ENCODE results near the gene CES2.
"Not testable (repeated sequence)": the region's sequence is repeated elsewhere in the genome, so short reads cannot be mapped to it uniquely, and the experiment has no call there.

Gene CES2

GRCh38 chr16:66939366-66939765 is 4.0 kb downstream of the CES2 start:
- Mint-ChIP-seq H3K4me1 (peaks cover 15% of the 10 kb centered on the region), H3K4me3 (no peak overlapping the region), H3K27me3 (ENCODE audit: low read depth) (no peaks in the 10 kb centered on the region), H3K9me3 (no peaks in the 10 kb centered on the region), H3K36me3 (ENCODE audit: low read depth) (peaks cover 37% of the 10 kb centered on the region), H3K27ac (no peak overlapping the region)
- TF ChIP-seq, protein P1, sequence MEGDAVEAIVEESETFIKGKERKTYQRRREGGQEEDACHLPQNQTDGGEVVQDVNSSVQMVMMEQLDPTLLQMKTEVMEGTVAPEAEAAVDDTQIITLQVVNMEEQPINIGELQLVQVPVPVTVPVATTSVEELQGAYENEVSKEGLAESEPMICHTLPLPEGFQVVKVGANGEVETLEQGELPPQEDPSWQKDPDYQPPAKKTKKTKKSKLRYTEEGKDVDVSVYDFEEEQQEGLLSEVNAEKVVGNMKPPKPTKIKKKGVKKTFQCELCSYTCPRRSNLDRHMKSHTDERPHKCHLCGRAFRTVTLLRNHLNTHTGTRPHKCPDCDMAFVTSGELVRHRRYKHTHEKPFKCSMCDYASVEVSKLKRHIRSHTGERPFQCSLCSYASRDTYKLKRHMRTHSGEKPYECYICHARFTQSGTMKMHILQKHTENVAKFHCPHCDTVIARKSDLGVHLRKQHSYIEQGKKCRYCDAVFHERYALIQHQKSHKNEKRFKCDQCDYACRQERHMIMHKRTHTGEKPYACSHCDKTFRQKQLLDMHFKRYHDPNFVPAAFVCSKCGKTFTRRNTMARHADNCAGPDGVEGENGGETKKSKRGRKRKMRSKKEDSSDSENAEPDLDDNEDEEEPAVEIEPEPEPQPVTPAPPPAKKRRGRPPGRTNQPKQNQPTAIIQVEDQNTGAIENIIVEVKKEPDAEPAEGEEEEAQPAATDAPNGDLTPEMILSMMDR (IDR thresholded peaks at IDR 0.05; ENCODE audit: unreplicated experiment in 3 of 3) = no peak

DNA sequence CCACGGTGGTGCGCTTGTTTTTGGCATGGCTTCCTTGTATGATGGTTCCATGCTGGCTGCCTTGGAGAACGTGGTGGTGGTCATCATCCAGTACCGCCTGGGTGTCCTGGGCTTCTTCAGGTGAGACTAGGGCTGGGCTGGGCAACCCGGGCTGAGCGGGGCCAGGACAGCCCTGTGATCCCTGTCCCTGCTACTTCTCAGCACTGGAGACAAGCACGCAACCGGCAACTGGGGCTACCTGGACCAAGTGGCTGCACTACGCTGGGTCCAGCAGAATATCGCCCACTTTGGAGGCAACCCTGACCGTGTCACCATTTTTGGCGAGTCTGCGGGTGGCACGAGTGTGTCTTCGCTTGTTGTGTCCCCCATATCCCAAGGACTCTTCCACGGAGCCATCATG is 4.9 kb downstream of the CES2 start:
- Mint-ChIP-seq H3K4me3 (no peak overlapping the region), H3K36me3 (ENCODE audit: low read depth) (peaks cover 37% of the 10 kb centered on the region), H3K4me1 (peaks cover 15% of the 10 kb centered on the region), H3K27ac (no peak overlapping the region), H3K27me3 (ENCODE audit: low read depth) (no peaks in the 10 kb centered on the region), H3K9me3 (no peaks in the 10 kb centered on the region)
- TF ChIP-seq, protein P1 (IDR thresholded peaks at IDR 0.05; ENCODE audit: unreplicated experiment in 3 of 3) = no peak

DNA sequence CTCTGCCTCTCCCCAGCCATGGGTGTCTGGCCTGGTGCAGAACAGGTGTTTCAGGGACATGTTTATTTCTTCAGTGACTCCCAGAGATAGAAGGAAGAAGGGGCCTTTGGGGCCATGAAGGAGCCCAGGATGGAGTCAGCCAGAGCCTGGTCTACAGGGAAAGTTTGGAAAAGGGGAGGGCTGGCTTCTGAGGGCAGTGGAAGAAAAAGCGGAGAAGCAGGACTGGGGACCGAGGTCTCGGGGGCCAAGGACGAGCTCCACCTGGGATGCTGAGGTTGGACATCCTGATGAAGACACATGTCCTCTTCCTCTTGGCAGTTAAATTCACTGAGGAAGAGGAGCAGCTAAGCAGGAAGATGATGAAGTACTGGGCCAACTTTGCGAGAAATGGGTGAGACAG is 7.7 kb downstream of the CES2 start:
- no peak overlapping the region for H3K4me3 Mint-ChIP-seq
- TF ChIP-seq, protein P1 (IDR thresholded peaks at IDR 0.05; ENCODE audit: unreplicated experiment in 3 of 3) = no peak
- H3K4me1 Mint-ChIP-seq = no peaks in the 10 kb centered on the region
- H3K27me3 Mint-ChIP-seq (ENCODE audit: low read depth) = no peaks in the 10 kb centered on the region
- no peak overlapping the region for H3K27ac Mint-ChIP-seq
- H3K9me3 Mint-ChIP-seq = no peaks in the 10 kb centered on the region
- H3K36me3 Mint-ChIP-seq (ENCODE audit: low read depth) = peaks cover 30% of the 10 kb centered on the region

- H3K27me3 Mint-ChIP-seq (ENCODE audit: low read depth) = no peaks in the 10 kb centered on the region
- H3K36me3 Mint-ChIP-seq (ENCODE audit: low read depth) = peaks cover 30% of the 10 kb centered on the region
- TF ChIP-seq, protein P1 (IDR thresholded peaks at IDR 0.05; ENCODE audit: unreplicated experiment in 3 of 3) = no peak
- no peak overlapping the region for H3K27ac Mint-ChIP-seq
- no peaks in the 10 kb centered on the region for H3K9me3 Mint-ChIP-seq
- no peak overlapping the region for H3K4me3 Mint-ChIP-seq
- H3K4me1 Mint-ChIP-seq = no peaks in the 10 kb centered on the region
Measured at GRCh38 chr16:66943426-66944053, 8.2 kb downstream of the CES2 start.

DNA sequence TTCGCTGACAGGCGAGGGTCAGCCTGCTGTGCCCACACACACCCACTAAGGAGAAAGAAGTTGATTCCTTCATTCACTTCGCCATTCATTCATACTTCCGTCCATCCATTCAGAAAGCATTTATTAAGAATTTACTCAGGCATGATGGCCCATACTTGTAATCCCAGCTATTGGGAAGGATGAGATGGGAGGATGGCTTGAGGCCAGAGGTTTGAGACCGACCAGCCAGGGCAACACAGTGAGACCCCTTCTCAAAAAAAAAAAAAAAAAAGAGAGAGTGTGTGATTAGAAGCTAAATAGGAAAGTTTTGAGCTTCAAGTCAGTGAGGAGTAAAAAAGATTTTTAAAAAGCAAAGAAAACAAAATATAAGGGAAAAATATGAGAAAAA is 8.7 kb downstream of the CES2 start:
- H3K27me3 Mint-ChIP-seq (ENCODE audit: low read depth) = peaks cover 2% of the 10 kb centered on the region
- H3K4me1 Mint-ChIP-seq = no peaks in the 10 kb centered on the region
- H3K27ac Mint-ChIP-seq = no peak overlapping the region
- H3K9me3 Mint-ChIP-seq = no peaks in the 10 kb centered on the region
- no peak overlapping the region for H3K4me3 Mint-ChIP-seq
- peaks cover 30% of the 10 kb centered on the region for H3K36me3 Mint-ChIP-seq (ENCODE audit: low read depth)
- TF ChIP-seq, protein P1 (IDR thresholded peaks at IDR 0.05; ENCODE audit: unreplicated experiment in 3 of 3) = no peak

GRCh38 chr16:66944971-66945370 is 9.7 kb downstream of the CES2 start:
- not testable (repeated sequence) for H3K27ac Mint-ChIP-seq; H3K4me3 Mint-ChIP-seq; H3K4me1 Mint-ChIP-seq; H3K9me3 Mint-ChIP-seq; H3K27me3 Mint-ChIP-seq (ENCODE audit: low read depth)
- peaks cover 26% of the 10 kb centered on the region for H3K36me3 Mint-ChIP-seq (ENCODE audit: low read depth)

Data from nephron (organoid).